Middle frontal gyrus (tissue), 1 donor: Measurements from ENCODE around the gene ARX.

Experiments used
- DNase-seq: peaks from one replicate; pipeline ENCODE4 v3.0.0-alpha.2; 2015; ENCODE audit warnings: low spot score; ENCODE audit errors: extremely low spot score

The ARX gene

GRCh38 chrX:25001808-25002660 lies 13.7 kb downstream of the ARX start:
- DNase-seq: no peak

GRCh38 chrX:24999511-24999910 lies 16.3 kb downstream of the ARX start:
- no peak for DNase-seq

GRCh38 chrX:24996096-24996709 lies 19.6 kb downstream of the ARX start:
- no peak for DNase-seq

GRCh38 chrX:24993879-24994278 lies 21.9 kb downstream of the ARX start:
- DNase-seq: no peak

GRCh38 chrX:24990535-24990934 lies 25.2 kb downstream of the ARX start:
- no peak for DNase-seq

GRCh38 chrX:24988314-24988713 lies 27.5 kb downstream of the ARX start:
- no peak for DNase-seq

GRCh38 chrX:24987731-24988130 lies 28.0 kb downstream of the ARX start:
- no peak for DNase-seq

GRCh38 chrX:24985120-24985519 lies 30.6 kb downstream of the ARX start:
- DNase-seq: no peak

GRCh38 chrX:24983931-24984330 lies 31.8 kb downstream of the ARX start:
- DNase-seq: no peak

- no peak for DNase-seq
Observed at GRCh38 chrX:24982306-24982965, 33.3 kb downstream of the ARX start.

- no peak for DNase-seq
Observed at GRCh38 chrX:24981030-24981429, 34.7 kb downstream of the ARX start.

- DNase-seq: no peak
Observed at GRCh38 chrX:24979081-24979480, 36.7 kb downstream of the ARX start.

GRCh38 chrX:24969812-24970211 lies 46.0 kb downstream of the ARX start:
- DNase-seq: no peak

- DNase-seq: no peak
Observed at GRCh38 chrX:24965372-24965771, 50.4 kb downstream of the ARX start.

GRCh38 chrX:24963823-24964222 lies 51.9 kb downstream of the ARX start:
- no peak for DNase-seq

- no peak for DNase-seq
Observed at GRCh38 chrX:24961809-24962208, 54.0 kb downstream of the ARX start.

- no peak for DNase-seq
Observed at GRCh38 chrX:24956828-24957227, 58.9 kb downstream of the ARX start.

GRCh38 chrX:24955372-24955930 lies 60.3 kb downstream of the ARX start:
- DNase-seq: no peak

GRCh38 chrX:24954732-24955131 lies 61.0 kb downstream of the ARX start:
- DNase-seq: no peak
